Measurements from ENCODE around the gene LMNA.
"Not testable (repeated sequence)": the region's sequence is repeated elsewhere in the genome, so short reads cannot be mapped to it uniquely, and the experiment has no call there.

The LMNA gene

DNA sequence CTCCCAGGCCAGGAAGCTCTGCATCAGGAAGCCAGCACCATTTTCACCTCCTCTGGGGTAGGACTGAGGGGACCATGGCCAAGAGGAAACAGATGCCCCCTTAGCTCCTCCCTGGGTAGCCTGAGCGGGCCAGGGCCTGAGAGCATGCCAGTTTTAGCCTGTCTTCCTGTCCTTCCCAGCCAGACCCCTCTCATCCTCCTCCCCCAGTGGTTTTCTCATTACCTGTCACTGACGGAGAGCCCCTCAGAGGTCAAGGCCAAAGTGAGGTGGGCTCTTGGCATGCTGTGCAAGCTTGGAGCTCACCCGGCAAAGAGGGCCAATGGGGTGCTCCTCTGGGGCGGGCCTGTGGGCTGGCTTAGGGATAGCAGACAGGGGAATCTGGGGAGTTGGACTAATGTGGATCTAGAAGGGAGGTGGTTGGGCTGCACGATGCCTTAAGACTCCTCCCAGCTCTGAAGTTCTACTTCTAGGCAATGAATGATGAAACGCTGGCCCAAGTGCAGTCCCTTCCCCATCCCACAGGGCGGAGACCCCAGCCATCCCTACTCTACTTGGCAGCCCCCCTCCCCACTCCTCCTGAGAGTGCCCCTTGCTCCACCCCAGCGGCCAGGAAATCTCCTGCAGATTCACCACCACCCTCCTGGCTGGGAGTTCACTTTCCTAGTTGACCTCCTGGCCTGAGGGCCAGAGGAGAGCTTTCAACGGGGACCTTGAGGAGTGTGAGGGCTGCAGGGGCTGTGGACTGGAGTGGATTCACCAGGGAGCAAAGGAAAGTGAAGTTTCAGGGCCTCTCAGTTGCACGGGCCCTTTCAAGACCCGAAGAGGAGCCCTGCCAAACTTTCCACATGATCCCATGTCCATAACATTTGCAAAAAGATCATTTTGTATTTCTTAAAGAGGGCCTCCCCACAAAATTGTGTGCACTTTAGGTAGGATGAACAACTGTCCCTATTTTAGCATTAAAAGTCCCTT lies 9.4 kb upstream of the LMNA start:
- no peak for DNase-seq

DNA sequence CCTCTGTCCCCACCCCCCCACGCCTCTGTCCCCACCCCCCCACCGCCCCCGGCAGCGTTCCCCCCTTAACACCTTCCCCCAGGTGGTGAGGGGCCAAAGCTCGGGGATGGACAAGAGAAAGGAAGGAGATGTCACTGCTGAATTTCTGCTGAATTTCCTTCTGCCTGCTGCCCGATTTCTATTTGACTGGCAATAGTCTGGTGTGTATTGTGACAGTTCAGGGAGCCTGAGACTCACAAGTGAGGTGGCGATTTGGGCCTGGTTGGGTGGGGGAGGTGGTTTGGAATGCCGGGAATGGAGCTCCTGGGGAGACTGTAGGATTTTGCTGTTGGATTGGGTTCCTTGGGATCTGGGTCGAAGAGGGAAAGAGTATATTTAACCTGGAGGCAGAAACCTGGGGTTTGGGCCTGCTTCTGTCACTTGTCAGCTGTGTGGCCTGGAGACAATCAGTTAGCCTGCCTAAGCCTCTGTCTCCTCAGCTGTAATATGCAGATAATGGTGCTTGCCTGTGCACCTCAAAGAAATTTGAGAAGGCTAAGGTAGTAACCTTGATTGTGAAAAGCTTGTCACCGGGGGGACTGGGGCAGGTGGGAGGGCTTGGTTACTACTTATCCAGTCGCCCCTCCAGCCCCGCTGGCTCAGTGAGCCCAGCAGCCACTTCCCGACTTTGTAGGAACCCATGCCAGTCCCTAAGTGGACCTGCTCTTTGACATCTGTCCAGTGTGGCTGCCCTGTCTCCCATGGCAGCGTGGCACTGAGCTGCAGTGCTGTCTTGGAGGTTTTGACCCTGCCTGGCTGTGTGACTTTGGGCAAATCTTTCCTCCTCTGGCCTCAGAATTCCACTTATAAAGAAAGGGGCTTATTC lies 7.7 kb upstream of the LMNA start:
- peak; percentile 86 for DNase-seq

DNA sequence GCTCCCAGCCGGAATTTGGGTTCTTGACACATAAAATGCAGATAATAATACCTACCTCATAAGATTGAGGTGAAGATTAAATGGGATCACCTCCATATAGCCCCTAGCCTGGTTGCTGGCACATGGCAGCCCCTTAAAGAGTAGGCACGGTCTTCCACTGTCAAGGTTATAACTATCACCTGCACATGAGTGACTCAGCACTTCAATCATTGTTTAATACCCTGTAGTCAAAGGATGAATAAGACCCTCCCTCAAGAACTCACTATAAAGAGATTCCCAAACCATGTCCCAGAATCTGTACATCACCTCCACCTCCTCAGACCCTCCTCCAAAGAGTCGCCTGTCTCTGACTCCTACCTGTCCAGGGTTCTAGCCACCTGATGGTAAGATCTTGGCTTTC lies 6.5 kb upstream of the LMNA start:
- no peak for DNase-seq

DNA sequence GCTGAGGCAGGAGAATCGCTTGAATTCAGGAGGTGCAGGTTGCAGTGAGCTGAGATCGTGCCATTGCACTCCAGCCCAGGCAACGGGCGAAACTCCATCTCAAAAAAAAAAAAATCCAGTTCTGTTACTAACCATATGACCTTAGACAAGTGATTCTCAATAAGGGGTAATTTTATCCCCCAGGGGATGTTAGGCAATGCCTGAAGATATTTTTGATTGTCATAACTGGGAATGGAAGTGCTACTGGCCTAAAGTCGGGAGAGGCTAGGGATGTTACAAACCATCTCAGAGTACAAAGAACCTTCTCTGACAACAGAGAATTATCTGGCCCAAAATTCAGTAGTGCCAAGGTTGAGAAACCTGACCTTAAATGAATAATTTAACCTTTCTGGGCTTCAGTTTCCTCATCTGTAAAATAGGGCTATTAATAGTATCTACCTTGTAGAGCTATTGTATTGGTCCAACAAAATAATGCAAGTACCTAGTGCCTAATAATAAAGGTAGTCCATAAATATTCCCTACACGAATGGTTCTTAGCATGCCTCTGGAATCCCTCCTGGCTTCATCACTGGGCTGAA lies 5.8 kb upstream of the LMNA start:
- no peak for DNase-seq

DNA sequence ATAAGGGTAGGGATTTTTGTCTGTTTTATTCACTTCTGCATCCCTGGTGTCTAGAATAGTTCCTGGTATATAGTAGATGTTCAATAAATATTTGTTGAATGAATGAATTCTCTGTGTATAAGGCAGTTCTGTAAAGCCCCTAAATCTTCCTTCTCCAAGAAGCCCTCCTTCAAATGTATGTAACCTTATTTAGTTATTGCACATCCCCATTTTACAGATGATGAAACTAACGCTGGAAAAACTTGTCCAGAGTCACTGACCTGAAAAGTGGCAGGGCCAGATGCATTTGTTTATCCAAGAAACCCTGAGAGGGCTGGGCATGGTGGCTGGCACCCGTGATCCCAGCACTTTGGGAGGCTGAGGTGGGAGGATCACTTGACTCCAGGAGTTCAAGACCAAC lies 4.3 kb upstream of the LMNA start:
- no peak for DNase-seq

DNA sequence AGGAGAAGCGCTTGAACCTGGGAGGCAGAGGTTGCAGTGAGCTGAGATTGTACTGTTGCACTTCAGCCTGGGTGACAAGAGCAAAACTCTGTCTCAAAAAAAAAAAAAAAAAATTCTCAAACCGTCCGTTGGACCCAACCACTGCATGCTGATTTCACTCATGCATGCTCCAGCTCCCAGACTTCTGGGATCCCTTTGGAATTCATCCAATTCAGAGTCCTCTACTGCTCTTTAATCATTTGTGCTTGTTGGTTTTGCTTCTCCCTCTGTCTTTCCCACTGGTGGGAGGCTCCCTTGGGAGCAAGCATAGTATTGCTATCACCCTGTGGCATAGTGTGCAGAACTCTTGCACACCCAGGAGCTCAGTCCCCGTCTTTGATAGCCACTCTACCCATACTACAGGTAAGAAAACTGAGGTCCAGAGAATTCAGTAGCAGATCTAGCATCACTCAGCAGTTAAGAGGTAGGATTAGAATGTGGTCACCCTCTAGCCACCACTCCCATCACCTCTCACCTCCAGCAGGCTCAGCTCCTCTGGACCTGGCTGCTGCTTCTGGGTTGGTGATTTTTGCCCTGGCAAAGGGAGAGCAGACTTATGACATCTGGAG lies 3.1 kb upstream of the LMNA start:
- no peak for DNase-seq

DNA sequence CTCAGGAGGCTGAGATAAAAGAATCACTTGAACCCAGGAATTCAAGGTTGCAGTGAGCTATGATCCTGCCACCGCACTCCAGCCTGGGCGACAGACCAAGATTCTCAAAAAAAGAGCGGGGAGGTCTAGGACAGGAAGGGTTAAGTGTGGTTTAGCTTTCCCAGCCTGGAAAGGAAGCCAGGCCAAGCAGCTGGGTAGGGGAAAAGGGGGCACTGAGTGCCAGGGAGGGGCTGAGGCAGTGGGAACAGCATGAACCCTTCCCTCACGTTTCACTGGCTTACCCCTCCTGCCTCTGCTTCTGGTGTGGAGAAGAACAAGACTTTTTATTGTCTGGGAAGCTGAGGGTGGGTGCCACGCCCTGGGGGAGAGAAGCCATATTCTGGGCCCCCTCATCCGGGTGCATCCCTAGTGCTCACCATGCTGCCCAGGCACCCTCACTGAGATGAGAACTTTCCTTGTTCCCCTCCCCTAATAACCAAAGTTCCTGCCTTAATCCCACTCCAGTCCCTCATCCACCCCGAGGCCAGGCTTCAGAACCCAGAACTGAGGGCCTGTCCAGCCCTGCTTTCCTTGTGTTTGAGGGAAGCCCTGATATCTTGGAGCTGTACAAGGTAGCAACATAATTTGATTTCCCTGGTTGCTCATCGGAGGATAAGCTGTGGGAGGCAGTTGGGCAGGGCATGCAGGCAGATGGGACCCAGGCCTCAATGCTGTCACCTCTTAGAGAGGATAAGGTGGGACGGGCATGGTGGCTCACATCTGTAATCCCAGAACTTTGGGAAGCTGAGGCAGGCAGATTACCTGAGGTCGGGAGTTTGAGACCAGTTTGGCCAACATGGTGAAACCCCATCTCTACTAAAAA lies 2.0 kb upstream of the LMNA start:
- no peak for DNase-seq

DNA sequence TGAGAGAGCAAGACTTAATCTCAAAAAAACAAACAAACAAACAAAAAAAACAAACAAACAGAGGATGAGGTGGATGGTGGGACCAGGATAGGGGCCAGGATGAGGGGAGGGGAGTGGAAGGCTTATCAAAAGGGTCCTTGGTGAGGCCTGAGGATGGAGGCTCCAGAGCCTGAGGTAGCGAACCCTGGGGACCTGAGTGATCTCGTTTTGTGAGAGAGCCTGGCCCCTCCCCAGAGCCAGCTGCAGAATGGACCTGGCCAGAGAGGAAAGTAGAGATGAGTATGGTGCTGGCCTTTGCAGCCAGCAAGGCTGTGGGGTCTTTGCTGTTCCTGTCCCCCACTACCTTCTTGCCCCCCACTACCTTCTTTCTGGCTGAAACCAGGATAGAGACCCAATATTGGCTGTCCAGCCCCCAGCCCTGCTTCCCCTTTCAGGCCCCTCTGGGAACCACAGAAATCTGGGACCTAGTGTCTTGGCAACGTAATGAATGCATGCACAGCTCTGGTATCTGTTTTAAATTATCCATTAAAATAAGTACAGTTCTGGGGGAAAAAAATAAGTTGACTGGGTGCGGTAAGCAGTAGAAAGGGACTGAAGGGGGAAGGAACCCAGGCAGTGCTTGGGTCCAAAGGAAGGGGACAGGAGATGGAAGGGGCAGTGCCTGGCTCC lies 1.1 kb upstream of the LMNA start:
- no peak for DNase-seq

DNA sequence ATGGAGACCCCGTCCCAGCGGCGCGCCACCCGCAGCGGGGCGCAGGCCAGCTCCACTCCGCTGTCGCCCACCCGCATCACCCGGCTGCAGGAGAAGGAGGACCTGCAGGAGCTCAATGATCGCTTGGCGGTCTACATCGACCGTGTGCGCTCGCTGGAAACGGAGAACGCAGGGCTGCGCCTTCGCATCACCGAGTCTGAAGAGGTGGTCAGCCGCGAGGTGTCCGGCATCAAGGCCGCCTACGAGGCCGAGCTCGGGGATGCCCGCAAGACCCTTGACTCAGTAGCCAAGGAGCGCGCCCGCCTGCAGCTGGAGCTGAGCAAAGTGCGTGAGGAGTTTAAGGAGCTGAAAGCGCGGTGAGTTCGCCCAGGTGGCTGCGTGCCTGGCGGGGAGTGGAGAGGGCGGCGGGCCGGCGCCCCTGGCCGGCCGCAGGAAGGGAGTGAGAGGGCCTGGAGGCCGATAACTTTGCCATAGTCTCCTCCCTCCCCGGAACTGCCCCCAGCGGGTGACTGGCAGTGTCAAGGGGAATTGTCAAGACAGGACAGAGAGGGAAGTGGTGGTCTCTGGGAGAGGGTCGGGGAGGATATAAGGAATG lies 505 bp downstream of the LMNA start:
- DNase-seq, result peak; percentile 57

DNA sequence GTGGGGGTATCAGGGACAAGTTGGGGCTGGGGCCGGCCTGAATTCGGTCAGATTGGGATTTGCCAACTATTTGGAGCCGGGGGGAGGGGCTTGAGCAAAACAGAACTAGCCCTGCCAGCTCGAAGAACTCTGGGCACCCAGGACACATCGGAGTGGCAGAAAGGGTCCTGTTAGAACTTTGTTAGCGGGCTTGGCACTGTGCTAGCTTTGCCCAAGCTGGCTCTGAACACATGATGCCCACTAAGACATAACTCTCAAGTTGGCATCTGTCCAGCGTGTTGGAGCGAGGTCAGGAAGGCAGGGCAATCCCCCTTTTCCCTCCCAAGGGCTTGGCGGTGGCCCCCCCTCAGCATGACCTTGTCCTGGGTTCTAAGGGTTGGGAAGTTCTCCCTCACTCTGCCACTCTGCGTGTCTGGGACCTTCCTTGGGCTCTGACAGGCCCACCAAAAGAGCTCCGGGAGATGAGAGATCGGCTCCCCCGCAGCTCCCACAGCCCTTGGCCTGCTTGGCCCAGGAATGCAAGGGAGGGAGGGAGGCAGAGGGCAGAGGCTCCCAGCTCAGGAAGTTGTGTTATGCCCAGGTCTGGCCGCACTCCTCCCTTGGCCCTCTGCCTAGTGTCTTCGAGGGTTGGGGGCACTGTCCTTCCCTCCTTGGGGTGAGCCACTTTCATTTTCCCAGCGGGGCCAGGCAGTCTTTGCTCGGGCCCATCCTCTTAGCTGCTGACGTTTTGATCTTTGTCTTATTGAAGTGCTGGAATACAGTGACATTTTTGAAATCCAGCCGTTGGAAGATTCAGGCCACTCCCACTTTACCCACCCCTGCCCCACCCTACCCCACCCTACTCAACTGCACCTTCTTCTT lies 1.2 kb downstream of the LMNA start:
- no peak for DNase-seq

DNA sequence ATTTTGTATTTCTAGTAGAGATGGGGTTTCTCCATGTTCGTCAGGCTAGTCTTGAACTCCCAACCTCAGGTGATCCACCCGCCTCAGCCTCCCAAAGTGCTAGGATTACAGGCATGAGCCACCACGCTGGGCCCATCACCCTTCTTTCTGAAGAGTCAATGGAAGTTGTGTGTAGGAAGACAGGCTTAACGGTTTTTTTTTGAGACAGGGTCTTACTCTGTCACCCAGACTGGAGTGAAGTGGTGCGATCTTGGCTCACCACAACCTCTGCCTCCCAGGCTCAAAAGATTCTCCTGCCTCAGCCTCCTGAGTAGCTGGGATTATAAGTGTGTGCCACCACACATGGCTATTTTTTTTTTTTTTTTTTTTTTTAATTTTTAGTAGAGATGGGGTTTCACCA lies 2.2 kb downstream of the LMNA start:
- not testable (repeated sequence) for DNase-seq

DNA sequence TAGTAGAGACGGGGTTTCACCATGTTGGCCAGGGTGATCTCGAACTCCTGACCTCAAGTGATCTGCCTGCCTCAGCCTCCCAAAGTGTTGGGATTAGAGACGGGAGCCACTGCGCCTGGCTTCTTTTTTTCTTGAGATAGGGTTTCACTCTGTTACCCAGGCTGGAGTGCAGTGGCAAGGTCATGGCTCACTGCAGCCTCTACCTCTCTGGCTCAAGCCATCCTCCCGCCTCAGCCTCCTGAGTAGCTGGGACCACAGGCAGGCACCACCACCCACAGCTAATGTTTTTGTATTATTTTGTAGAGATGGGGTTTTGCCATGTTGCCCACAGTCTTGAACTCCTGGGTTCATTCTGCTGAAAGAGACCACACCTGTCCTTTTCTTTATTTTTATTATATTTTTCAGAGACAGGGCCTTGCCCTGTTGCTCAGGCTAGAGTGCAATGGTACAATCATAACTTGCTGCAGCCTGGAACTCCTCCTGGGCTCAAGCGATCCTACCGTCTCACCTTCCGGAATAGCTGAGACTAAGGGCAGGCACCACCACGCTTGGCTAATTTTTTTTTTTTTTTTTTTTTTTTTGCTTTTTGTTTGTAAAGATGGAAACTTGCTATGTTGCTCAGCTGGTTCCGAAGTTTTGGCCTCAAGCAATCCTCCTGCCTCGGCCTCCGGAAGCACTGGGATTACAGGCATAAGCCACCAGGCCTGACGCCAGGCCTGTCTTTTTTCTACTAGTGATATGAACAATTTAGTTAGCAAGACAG lies 3.1 kb downstream of the LMNA start:
- no peak for DNase-seq

DNA sequence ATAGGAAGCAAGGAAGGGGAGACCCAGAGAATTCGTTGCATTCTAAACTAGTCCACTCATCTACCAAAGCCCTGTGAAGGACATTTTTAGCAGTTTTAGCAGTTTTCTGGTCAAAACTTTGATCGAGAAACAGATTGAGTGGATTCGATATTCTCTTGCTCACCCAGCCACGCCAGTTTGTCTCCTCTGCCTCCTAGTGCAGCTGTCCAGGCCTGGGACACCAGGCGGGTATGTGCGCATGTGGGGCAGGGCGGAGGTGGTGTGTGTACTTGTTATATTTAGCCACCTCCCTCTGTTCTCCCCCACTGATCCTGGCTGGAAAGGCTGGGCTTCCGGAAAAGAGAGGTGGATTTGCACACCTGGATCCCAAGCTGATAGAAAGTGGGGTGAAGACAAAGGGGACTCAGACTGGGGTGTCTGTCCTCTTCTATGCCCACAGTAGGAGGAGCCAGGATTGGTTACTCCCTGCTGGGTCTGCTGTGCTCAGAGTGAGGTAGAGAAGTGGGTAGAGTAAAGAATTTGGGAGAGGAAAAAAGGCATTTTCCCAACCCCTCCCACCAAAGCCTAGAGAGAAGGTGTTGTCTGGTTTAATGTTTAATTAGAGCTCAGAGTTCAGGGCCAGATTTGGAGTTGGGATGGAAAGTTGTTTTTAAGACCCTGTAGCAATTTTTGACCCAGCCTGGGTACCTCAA lies 3.8 kb downstream of the LMNA start:
- DNase-seq, result no peak

DNA sequence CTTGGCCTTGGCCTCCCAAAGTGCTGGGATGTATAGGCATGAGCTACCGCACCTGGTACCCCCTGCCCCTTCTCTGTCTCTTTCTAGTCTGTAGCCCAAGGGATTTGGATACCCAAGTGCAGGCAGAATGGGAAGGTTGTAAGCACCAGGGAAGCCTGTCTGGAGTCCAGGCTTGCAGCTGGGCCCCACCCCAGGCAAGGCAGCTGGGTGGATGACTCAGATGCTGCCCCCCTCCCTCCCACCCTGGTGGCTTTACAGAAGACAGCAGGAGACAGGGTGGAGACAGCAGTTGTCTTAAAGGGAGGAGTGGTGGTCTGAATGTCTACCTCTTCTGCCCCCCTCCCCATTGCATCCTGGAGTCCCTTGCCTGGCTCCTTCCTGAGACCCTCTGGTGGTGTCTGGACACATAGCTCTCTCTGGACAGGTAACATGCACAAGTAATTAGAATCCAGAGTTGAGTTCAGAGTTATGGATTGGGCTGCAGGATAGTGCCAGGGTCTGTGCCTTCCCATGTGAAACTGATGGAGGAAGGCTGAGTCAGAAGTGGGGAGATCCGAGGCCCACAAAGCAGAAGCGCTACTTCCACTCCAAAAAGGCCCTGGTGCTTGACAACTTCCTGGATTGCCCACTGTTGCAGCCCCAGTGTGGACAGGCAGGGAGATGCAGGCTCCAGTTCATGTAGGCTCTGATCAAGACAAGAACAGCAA lies 5.1 kb downstream of the LMNA start:
- DNase-seq, result no peak

DNA sequence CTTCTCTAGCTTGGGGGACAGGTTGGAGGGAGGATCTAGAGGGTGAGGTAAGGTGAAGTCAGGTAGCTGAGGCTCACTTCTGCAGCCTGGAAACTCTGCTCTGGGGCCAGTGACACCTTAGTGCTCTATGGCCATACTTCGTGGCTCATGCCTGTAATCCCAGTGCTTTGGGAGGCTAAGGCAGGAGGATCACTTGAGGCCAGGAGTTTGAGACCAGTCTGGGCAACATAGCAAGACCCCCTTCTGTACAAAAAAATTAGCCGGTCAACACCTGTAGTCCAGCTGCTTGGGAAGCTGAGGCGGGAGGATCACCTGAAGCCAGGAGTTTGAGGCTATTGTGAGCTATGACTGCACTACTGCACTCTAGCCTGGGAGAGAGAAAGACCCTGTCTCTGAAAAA lies 5.8 kb downstream of the LMNA start:
- DNase-seq, result no peak

DNA sequence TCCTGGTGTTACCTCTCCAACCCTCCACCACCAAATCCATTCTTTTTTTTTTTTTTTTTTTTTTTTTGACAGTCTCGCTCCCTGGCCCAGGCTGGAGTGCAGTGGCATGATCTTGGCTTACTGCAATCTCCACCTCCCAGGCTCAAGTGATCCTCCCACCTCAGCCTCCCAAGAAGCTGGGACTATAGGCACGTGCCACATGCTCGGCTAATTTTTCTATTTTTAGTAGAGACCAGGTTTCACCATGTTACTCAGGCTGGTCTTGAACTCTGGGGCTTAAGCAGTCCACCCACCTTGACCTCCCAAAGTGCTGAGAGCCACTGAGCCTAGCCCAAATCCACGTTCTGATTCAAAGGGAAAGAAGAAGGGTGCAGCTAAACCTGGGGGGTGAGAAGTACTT lies 6.5 kb downstream of the LMNA start:
- not testable (repeated sequence) for DNase-seq

DNA sequence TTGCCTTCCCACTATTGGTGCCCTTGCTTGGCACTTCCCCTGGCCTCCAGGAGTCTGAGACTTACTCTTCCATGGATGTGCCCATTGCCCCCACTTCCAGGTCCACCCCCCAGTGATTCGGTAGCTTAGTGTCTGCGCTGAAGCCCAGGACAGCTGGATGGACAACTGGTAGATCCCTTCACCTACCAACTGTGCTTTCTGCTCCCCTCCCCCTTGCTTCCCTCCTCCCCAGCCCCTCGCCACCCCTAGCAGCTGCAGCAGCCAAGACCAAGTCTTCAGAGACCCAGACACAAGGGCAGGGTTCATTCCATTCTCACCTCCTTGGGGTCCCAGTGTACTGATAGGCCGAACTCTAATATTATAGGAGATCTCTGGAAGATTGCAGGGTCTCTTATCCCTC lies 6.9 kb downstream of the LMNA start:
- DNase-seq, result no peak

DNA sequence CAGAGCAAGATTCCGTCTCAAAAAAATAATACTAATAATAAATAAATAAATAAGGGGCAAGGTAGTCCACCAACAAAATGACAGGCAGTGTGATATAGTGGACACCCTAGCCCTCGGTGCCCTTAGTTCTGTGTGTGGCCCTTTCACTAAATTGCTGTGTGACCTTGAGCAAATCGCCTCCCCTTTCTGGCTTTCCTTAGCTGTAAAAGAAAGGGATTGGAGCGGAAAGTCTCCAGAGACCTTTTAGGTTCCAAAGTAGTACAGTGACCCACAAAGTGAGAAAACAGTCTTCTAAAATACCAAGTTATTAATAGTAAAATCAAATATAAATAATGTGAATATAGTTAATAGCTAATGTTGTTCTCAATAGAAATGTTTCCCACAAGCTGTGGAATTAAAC lies 7.6 kb downstream of the LMNA start:
- no peak for DNase-seq
